GM19043 (cell line): ENCODE measurements around the gene ACTA2.

Source experiments
- ATAC-seq: cut with Tn5 transposase; IDR thresholded peaks from one replicate; pipeline ENCODE4 v1.9.1; 2021; ENCODE audit warnings: low read depth; ENCODE audit not compliant: unreplicated experiment

Gene ACTA2

GRCh38 chr10:88982366-88982765 is 29.8 kb upstream of the ACTA2 start:
- no peak for ATAC-seq

GRCh38 chr10:88981435-88981834 is 28.9 kb upstream of the ACTA2 start:
- no peak for ATAC-seq

- no peak for ATAC-seq
Observed at GRCh38 chr10:88980800-88981199, 28.2 kb upstream of the ACTA2 start.

- no peak for ATAC-seq
Observed at GRCh38 chr10:88980247-88980646, 27.7 kb upstream of the ACTA2 start.

- no peak for ATAC-seq
Observed at GRCh38 chr10:88979603-88980002, 27.0 kb upstream of the ACTA2 start.

- no peak for ATAC-seq
Observed at GRCh38 chr10:88979153-88979562, 26.6 kb upstream of the ACTA2 start.

- no peak for ATAC-seq
Observed at GRCh38 chr10:88978463-88978862, 25.9 kb upstream of the ACTA2 start.

- ATAC-seq = no peak
Observed at GRCh38 chr10:88975377-88975720, 22.8 kb upstream of the ACTA2 start.

GRCh38 chr10:88974446-88975376 is 22.1 kb upstream of the ACTA2 start:
- no peak for ATAC-seq

- ATAC-seq = no peak
Observed at GRCh38 chr10:88974012-88974411, 21.4 kb upstream of the ACTA2 start.

- ATAC-seq = no peak
Observed at GRCh38 chr10:88971221-88972061, 18.9 kb upstream of the ACTA2 start.

GRCh38 chr10:88968391-88968790 is 15.8 kb upstream of the ACTA2 start:
- ATAC-seq = no peak

GRCh38 chr10:88966797-88967196 is 14.2 kb upstream of the ACTA2 start:
- no peak for ATAC-seq

- ATAC-seq = no peak
Observed at GRCh38 chr10:88964869-88965415, 12.4 kb upstream of the ACTA2 start.

GRCh38 chr10:88964360-88964759 is 11.8 kb upstream of the ACTA2 start:
- no peak for ATAC-seq

- ATAC-seq = no peak
Observed at GRCh38 chr10:88963318-88963717, 10.7 kb upstream of the ACTA2 start.

GRCh38 chr10:88962336-88962735 is 9.8 kb upstream of the ACTA2 start:
- ATAC-seq = no peak

GRCh38 chr10:88961266-88961665 is 8.7 kb upstream of the ACTA2 start:
- ATAC-seq = no peak

GRCh38 chr10:88960802-88961201 is 8.2 kb upstream of the ACTA2 start:
- ATAC-seq = no peak

- no peak for ATAC-seq
Observed at GRCh38 chr10:88958721-88959120, 6.1 kb upstream of the ACTA2 start.

- no peak for ATAC-seq
Observed at GRCh38 chr10:88957381-88957780, 4.8 kb upstream of the ACTA2 start.
